Measurements from ENCODE around the gene SLC16A5.

SLC16A5 gene

GRCh38 chr17:75108193-75108592, 20.4 kb downstream of the SLC16A5 start:
- Histone ChIP-seq H3K4me1 (ENCODE audit: insufficient read depth, low read length) (peaks cover 5% of the 10 kb centered on the region; the same call in 1 of the 2 replicates), H3K4me3 (ENCODE audit: low read length) (no peak overlapping the region), H3K27me3 (ENCODE audit: insufficient read depth, low read length) (peaks cover 10% of the 10 kb centered on the region; the same call in 1 of the 2 replicates), H3K9me3 (ENCODE audit: insufficient read depth, low read depth, low read length) (no peaks in the 10 kb centered on the region), H3K36me3 (ENCODE audit: insufficient read depth, low read depth, low read length) (no peaks in the 10 kb centered on the region), H3K27ac (ENCODE audit: low read length) (no peak overlapping the region), H3K9ac (ENCODE audit: low read depth, low read length) (no peak overlapping the region)

- Histone ChIP-seq H3K27ac (ENCODE audit: low read length) (no peak overlapping the region), H3K4me3 (ENCODE audit: low read length) (peak overlapping the region; percentile 85), H3K9me3 (ENCODE audit: insufficient read depth, low read depth, low read length) (no peaks in the 10 kb centered on the region), H3K4me1 (ENCODE audit: insufficient read depth, low read length) (peaks cover 5% of the 10 kb centered on the region; the same call in 1 of the 2 replicates), H3K27me3 (ENCODE audit: insufficient read depth, low read length) (peaks cover 10% of the 10 kb centered on the region; the same call in 1 of the 2 replicates), H3K9ac (ENCODE audit: low read depth, low read length) (peak overlapping the region; percentile 72; the same call in 1 of the 2 replicates), H3K36me3 (ENCODE audit: insufficient read depth, low read depth, low read length) (no peaks in the 10 kb centered on the region)
Measured at GRCh38 chr17:75109046-75109406, 21.3 kb downstream of the SLC16A5 start.

- Histone ChIP-seq H3K4me1 (ENCODE audit: insufficient read depth, low read length) (peaks cover 5% of the 10 kb centered on the region; the same call in 1 of the 2 replicates), H3K4me3 (ENCODE audit: low read length) (peak within 1 kb of the TSS; percentile 85), H3K27ac (ENCODE audit: low read length) (no peak within 1 kb of the TSS), H3K36me3 (ENCODE audit: insufficient read depth, low read depth, low read length) (no peaks in the 10 kb centered on the region), H3K9me3 (ENCODE audit: insufficient read depth, low read depth, low read length) (no peaks in the 10 kb centered on the region), H3K27me3 (ENCODE audit: insufficient read depth, low read length) (peaks cover 10% of the 10 kb centered on the region; the same call in 1 of the 2 replicates), H3K9ac (ENCODE audit: low read depth, low read length) (peak within 1 kb of the TSS; percentile 72)
Measured at GRCh38 chr17:75109407-75110233, 21.9 kb downstream of the SLC16A5 start, which contains the start of gene ARMC7. ARMC7 (plus strand) TSS chr17:75109969; CDS start chr17:75110289, 320 bp downstream.

- H3K27ac ChIP-seq (ENCODE audit: low read length), result no peak overlapping the region
Measured at GRCh38 chr17:75110234-75110937, 22.6 kb downstream of the SLC16A5 start.

GRCh38 chr17:75111777-75112335, 24.1 kb downstream of the SLC16A5 start:
- peaks cover 5% of the 10 kb centered on the region; the same call in 1 of the 2 replicates for H3K4me1 ChIP-seq (ENCODE audit: insufficient read depth, low read length)
- H3K27ac ChIP-seq (ENCODE audit: low read length), result no peak overlapping the region
- no peaks in the 10 kb centered on the region for H3K9me3 ChIP-seq (ENCODE audit: insufficient read depth, low read depth, low read length)
- H3K36me3 ChIP-seq (ENCODE audit: insufficient read depth, low read depth, low read length), result peaks cover 6% of the 10 kb centered on the region; the same call in 1 of the 2 replicates
- no peak overlapping the region for H3K4me3 ChIP-seq (ENCODE audit: low read length)
- peaks cover 10% of the 10 kb centered on the region; the same call in 1 of the 2 replicates for H3K27me3 ChIP-seq (ENCODE audit: insufficient read depth, low read length)
- H3K9ac ChIP-seq (ENCODE audit: low read depth, low read length), result no peak overlapping the region

More at GRCh38 chr17:75110234-75110937, 22.6 kb downstream of the SLC16A5 start:
- H3K4me3 ChIP-seq (ENCODE audit: low read length), result peak overlapping the region; percentile 85
- peak overlapping the region; percentile 72; the same call in 1 of the 2 replicates for H3K9ac ChIP-seq (ENCODE audit: low read depth, low read length)
- no peaks in the 10 kb centered on the region for H3K9me3 ChIP-seq (ENCODE audit: insufficient read depth, low read depth, low read length)
- H3K36me3 ChIP-seq (ENCODE audit: insufficient read depth, low read depth, low read length), result peaks cover under 1% of the 10 kb centered on the region; the same call in 1 of the 2 replicates
- peaks cover 5% of the 10 kb centered on the region; the same call in 1 of the 2 replicates for H3K4me1 ChIP-seq (ENCODE audit: insufficient read depth, low read length)
- peaks cover 10% of the 10 kb centered on the region; the same call in 1 of the 2 replicates for H3K27me3 ChIP-seq (ENCODE audit: insufficient read depth, low read length)

GRCh38 chr17:75113798-75114551, 26.2 kb downstream of the SLC16A5 start:
- peaks cover under 1% of the 10 kb centered on the region; the same call in 1 of the 2 replicates for H3K4me1 ChIP-seq (ENCODE audit: insufficient read depth, low read length)
- H3K27me3 ChIP-seq (ENCODE audit: insufficient read depth, low read length), result peaks cover 2% of the 10 kb centered on the region; the same call in 1 of the 2 replicates
- H3K4me3 ChIP-seq (ENCODE audit: low read length), result no peak overlapping the region
- H3K9ac ChIP-seq (ENCODE audit: low read depth, low read length), result peak overlapping the region; percentile 58; the same call in 1 of the 2 replicates
- H3K9me3 ChIP-seq (ENCODE audit: insufficient read depth, low read depth, low read length), result no peaks in the 10 kb centered on the region
- H3K36me3 ChIP-seq (ENCODE audit: insufficient read depth, low read depth, low read length), result peaks cover 12% of the 10 kb centered on the region; the same call in 1 of the 2 replicates
- H3K27ac ChIP-seq (ENCODE audit: low read length), result no peak overlapping the region

- Histone ChIP-seq H3K27me3 (ENCODE audit: insufficient read depth, low read length) (no peaks in the 10 kb centered on the region), H3K9ac (ENCODE audit: low read depth, low read length) (peak overlapping the region; percentile 58; the same call in 1 of the 2 replicates), H3K36me3 (ENCODE audit: insufficient read depth, low read depth, low read length) (peaks cover 14% of the 10 kb centered on the region; the same call in 1 of the 2 replicates), H3K4me1 (ENCODE audit: insufficient read depth, low read length) (no peaks in the 10 kb centered on the region), H3K27ac (ENCODE audit: low read length) (no peak overlapping the region), H3K9me3 (ENCODE audit: insufficient read depth, low read depth, low read length) (no peaks in the 10 kb centered on the region), H3K4me3 (ENCODE audit: low read length) (no peak overlapping the region)
Measured at GRCh38 chr17:75114552-75115314, 27.0 kb downstream of the SLC16A5 start.

- Histone ChIP-seq H3K36me3 (ENCODE audit: insufficient read depth, low read depth, low read length) (peaks cover 14% of the 10 kb centered on the region; the same call in 1 of the 2 replicates), H3K9me3 (ENCODE audit: insufficient read depth, low read depth, low read length) (no peaks in the 10 kb centered on the region), H3K27ac (ENCODE audit: low read length) (no peak overlapping the region), H3K27me3 (ENCODE audit: insufficient read depth, low read length) (no peaks in the 10 kb centered on the region), H3K4me1 (ENCODE audit: insufficient read depth, low read length) (no peaks in the 10 kb centered on the region), H3K4me3 (ENCODE audit: low read length) (no peak overlapping the region), H3K9ac (ENCODE audit: low read depth, low read length) (no peak overlapping the region)
Measured at GRCh38 chr17:75115555-75115954, 27.8 kb downstream of the SLC16A5 start.

- no peaks in the 10 kb centered on the region for H3K9me3 ChIP-seq (ENCODE audit: insufficient read depth, low read depth, low read length)
Measured at GRCh38 chr17:75116737-75117136, 29.0 kb downstream of the SLC16A5 start.

GRCh38 chr17:75118307-75118706, 30.6 kb downstream of the SLC16A5 start:
- Histone ChIP-seq H3K4me3 (ENCODE audit: low read length) (no peak overlapping the region), H3K9me3 (ENCODE audit: insufficient read depth, low read depth, low read length) (no peaks in the 10 kb centered on the region), H3K27ac (ENCODE audit: low read length) (no peak overlapping the region), H3K27me3 (ENCODE audit: insufficient read depth, low read length) (no peaks in the 10 kb centered on the region), H3K4me1 (ENCODE audit: insufficient read depth, low read length) (no peaks in the 10 kb centered on the region), H3K9ac (ENCODE audit: low read depth, low read length) (no peak overlapping the region), H3K36me3 (ENCODE audit: insufficient read depth, low read depth, low read length) (peaks cover 14% of the 10 kb centered on the region; the same call in 1 of the 2 replicates)

More at GRCh38 chr17:75116737-75117136, 29.0 kb downstream of the SLC16A5 start:
- H3K27ac ChIP-seq (ENCODE audit: low read length), result no peak overlapping the region
- H3K27me3 ChIP-seq (ENCODE audit: insufficient read depth, low read length), result no peaks in the 10 kb centered on the region
- H3K9ac ChIP-seq (ENCODE audit: low read depth, low read length), result no peak overlapping the region
- H3K36me3 ChIP-seq (ENCODE audit: insufficient read depth, low read depth, low read length), result peaks cover 14% of the 10 kb centered on the region; the same call in 1 of the 2 replicates
- no peak overlapping the region for H3K4me3 ChIP-seq (ENCODE audit: low read length)
- H3K4me1 ChIP-seq (ENCODE audit: insufficient read depth, low read length), result no peaks in the 10 kb centered on the region
